T-helper 1 cell treated with Interleukin-12 subunit alpha and Interleukin-12 subunit beta and Interleukin-4 antibody, amounts not matched to agents 30 μg/mL and 1 μg/mL, for 36 hours (primary cell): Measurements from ENCODE around the gene ZBTB12.
"Not testable (repeated sequence)": the region's sequence is repeated elsewhere in the genome, so short reads cannot be mapped to it uniquely, and the experiment has no call there.

Experiments
- H3K27ac Mint-ChIP-seq: one replicate; pipeline ENCODE4 v1.8.0; 2021; ENCODE audit warnings: mild to moderate bottlenecking, mixed read lengths
- H3K27me3 Mint-ChIP-seq: one replicate; pipeline ENCODE4 v1.8.0; 2021; ENCODE audit warnings: low read depth, mixed read lengths
- H3K36me3 Mint-ChIP-seq: one replicate; pipeline ENCODE4 v1.8.0; 2021; ENCODE audit warnings: low read depth, mixed read lengths
- H3K4me1 Mint-ChIP-seq: one replicate; pipeline ENCODE4 v1.8.0; 2021; ENCODE audit warnings: low read depth, mixed read lengths
- H3K4me3 Mint-ChIP-seq: one replicate; pipeline ENCODE4 v1.8.0; 2021; ENCODE audit warnings: mild to moderate bottlenecking, moderate library complexity, mixed read lengths
- H3K9me3 Mint-ChIP-seq: one replicate; pipeline ENCODE4 v1.8.0; 2021; ENCODE audit warnings: mixed read lengths

The ZBTB12 gene

DNA sequence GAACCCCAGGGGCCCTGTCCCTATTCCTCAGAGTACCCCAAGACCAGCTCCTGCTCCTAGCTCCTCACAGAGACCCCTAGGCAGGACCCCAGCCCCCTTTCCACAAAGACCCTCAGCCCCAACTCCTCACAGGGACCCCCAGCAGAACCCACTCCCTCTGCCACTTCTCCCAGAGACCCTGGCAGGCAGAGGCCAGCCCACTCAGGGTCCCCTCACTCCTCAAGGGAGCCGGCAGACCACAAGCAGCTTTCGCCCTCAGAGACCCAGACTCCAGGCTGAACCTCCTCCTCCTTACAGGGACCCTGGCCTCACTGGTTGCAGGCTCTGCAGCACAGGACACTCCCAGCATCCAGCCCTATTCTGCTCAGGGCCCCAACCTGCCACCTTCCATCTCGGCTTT, 23.7 kb downstream of the ZBTB12 start:
- no peak overlapping the region for H3K27ac Mint-ChIP-seq

DNA sequence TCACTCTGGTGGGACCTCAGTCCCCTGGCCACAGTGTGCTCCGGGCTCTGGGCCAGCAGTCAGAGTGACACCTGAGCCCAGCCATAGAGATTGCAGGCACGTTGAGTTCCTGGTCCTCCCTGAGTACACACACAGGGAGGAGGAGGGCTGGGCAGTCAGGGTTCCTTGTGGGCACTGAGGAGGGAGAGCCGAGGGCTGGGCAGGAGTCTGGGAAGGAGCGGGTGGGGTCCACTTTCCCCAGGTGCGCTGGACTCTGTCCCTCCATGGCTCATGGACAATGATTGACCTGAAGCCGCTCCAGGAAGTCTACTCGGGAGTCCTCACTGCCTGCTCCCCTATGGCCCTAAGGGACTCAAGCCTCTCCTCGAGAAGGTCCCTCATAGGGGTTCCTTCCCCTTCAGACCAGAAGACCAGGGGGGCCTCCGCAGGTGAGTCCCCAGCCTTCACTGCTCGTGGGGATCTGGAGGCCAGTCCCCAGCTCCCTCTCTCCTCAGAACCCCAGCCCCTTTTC, 24.2 kb downstream of the ZBTB12 start:
- Mint-ChIP-seq H3K27ac (no peak overlapping the region), H3K4me3 (no peak overlapping the region), H3K36me3 (peaks cover 21% of the 10 kb centered on the region), H3K9me3 (no peaks in the 10 kb centered on the region), H3K27me3 (no peaks in the 10 kb centered on the region), H3K4me1 (peaks cover 2% of the 10 kb centered on the region)

More for the DNA sequence above, 23.7 kb downstream of the ZBTB12 start:
- H3K4me1 Mint-ChIP-seq: peaks cover 2% of the 10 kb centered on the region
- H3K9me3 Mint-ChIP-seq: no peaks in the 10 kb centered on the region
- H3K36me3 Mint-ChIP-seq: peaks cover 22% of the 10 kb centered on the region
- H3K4me3 Mint-ChIP-seq: no peak overlapping the region
- H3K27me3 Mint-ChIP-seq: no peaks in the 10 kb centered on the region

DNA sequence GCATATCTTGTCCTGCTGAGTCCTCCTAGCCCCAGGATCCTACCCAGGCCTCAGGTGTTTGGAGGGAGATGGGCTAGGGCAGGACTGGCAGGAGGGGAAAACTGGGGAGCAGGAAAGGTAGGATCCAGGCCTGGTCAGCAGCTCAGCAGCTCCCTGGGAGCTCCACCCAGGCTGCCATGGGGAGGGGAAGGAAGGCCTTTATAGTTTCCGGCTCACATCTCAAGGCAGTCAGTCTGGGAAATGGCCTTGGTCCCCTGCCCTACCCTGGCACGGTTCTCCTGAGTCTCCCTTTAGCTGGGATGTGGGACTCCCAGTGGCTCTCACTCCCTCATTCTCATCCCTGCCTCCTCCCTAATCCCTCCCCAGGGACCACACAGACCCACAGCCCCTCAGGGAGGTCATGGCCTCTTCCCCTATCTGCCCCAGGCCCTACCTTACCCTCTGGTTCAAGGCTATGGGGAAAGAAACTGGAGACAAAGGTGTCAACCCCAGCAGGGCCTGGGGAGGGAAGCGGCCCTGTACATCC, 24.7 kb downstream of the ZBTB12 start:
- H3K4me3 Mint-ChIP-seq: no peak overlapping the region
- peaks cover 2% of the 10 kb centered on the region for H3K4me1 Mint-ChIP-seq
- H3K9me3 Mint-ChIP-seq: no peaks in the 10 kb centered on the region
- no peak overlapping the region for H3K27ac Mint-ChIP-seq
- peaks cover 18% of the 10 kb centered on the region for H3K36me3 Mint-ChIP-seq
- H3K27me3 Mint-ChIP-seq: no peaks in the 10 kb centered on the region

DNA sequence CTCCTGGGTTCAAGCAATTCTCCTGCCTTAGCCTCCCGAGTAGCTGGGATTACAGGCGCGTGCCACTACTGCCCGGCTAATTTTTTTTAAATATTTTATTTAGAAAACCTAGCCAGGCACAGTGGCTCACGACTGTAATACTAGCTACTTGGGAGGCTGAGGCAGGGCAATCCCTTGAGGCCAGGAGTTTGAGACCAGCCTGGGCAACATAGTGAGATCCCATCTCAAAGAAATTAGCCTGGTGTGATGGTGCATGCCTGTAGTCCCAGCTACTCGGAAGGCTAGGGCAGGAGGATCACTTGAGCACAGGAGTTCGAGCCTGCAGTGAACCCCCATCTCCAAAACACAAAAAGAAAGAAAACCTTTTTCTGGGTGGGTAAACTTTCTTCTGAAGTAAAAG, 25.5 kb downstream of the ZBTB12 start:
- no peaks in the 10 kb centered on the region for H3K27me3 Mint-ChIP-seq
- no peaks in the 10 kb centered on the region for H3K9me3 Mint-ChIP-seq
- no peak overlapping the region for H3K4me3 Mint-ChIP-seq
- peaks cover 2% of the 10 kb centered on the region for H3K4me1 Mint-ChIP-seq
- peaks cover 13% of the 10 kb centered on the region for H3K36me3 Mint-ChIP-seq
- H3K27ac Mint-ChIP-seq: no peak overlapping the region

DNA sequence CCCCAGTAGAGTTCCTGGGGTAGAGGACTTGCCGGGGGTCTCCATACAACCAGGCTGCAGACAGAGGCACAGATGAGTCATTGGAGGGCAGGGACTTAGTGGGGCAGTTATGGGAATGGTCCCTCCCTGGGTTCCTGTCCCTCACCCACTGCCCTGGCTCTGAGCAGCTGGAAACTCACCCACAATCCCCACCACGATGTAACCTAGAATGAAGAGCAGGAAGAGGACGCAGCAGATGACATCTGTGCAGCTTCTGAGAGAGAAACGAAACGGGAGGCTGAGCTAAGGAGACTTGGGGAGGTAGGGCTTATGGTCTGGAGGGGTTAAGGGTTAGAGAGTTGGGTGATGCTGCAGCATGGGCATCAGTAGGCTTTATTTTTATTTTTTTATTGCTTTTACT, 26.0 kb downstream of the ZBTB12 start:
- H3K4me1 Mint-ChIP-seq: peaks cover 2% of the 10 kb centered on the region
- peaks cover 8% of the 10 kb centered on the region for H3K36me3 Mint-ChIP-seq
- no peaks in the 10 kb centered on the region for H3K27me3 Mint-ChIP-seq
- no peak overlapping the region for H3K4me3 Mint-ChIP-seq
- no peaks in the 10 kb centered on the region for H3K9me3 Mint-ChIP-seq
- H3K27ac Mint-ChIP-seq: no peak overlapping the region

DNA sequence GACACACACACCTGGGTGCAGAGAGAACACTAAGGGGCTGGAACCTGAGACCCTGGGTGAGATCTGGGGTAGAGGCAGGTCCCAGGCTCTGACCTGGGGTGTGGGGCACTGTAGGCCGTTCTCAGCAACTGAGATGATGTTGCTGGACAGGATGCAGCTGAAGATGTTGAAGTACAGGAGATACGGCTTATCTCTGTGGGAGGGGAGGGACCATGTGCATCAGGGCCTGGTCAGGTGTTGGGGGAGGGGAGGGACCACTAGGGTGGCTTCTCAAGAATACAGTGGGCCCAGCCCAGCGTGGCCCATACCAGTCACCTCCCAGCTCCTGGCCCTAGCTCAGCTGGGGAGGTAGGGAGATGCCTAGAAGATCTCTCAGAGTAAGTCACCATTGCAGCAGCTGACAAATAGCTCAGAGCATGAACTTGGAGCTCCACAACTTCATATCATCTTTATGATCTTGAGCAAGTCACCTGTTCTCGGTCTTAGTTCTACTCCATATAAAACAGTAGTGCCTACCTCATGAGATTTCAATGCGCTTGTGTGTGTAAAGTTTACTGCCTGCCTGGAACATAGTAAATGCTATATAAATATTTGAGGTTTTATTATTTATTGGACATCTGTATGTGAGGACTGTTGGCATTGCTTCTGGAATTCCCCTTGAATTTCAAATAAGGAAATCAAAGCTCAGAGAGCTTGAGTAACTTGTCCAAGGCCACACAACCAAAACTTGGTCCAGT, 26.9 kb downstream of the ZBTB12 start:
- H3K27ac Mint-ChIP-seq: no peak overlapping the region
- peaks cover 2% of the 10 kb centered on the region for H3K4me1 Mint-ChIP-seq
- H3K4me3 Mint-ChIP-seq: no peak overlapping the region
- peaks cover 4% of the 10 kb centered on the region for H3K36me3 Mint-ChIP-seq
- no peaks in the 10 kb centered on the region for H3K9me3 Mint-ChIP-seq
- H3K27me3 Mint-ChIP-seq: peaks cover 3% of the 10 kb centered on the region

DNA sequence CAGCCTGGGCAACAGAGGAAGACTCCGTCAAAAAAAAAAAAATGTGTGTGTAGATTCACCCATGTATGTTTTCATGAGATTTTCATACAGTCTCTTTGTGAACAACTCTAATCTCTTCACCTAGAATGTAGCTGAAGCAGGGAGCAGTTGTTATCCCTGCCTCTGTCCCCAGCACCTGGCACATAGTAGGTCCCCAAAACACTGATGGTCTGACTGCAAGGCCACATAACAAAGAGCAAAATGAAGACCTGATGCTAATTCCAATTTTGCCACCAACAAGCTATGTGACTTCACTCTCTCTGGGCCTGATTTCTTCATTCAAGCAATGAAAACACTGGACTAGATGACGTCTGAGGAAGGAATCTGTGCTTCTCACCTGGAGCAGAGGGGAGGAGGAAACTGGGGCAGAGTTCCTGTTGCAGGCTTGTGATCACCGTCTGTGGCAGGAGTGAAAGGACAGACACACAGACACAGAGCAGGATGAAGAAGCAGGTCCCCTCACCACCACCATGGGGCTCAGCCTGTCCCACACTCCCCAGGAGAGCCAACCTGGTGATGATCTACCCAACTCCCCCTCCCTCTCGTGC, 27.7 kb downstream of the ZBTB12 start:
- no peak overlapping the region for H3K4me3 Mint-ChIP-seq
- H3K4me1 Mint-ChIP-seq: peaks cover 2% of the 10 kb centered on the region
- no peaks in the 10 kb centered on the region for H3K36me3 Mint-ChIP-seq
- no peak overlapping the region for H3K27ac Mint-ChIP-seq
- H3K27me3 Mint-ChIP-seq: peaks cover 3% of the 10 kb centered on the region
- H3K9me3 Mint-ChIP-seq: no peaks in the 10 kb centered on the region

DNA sequence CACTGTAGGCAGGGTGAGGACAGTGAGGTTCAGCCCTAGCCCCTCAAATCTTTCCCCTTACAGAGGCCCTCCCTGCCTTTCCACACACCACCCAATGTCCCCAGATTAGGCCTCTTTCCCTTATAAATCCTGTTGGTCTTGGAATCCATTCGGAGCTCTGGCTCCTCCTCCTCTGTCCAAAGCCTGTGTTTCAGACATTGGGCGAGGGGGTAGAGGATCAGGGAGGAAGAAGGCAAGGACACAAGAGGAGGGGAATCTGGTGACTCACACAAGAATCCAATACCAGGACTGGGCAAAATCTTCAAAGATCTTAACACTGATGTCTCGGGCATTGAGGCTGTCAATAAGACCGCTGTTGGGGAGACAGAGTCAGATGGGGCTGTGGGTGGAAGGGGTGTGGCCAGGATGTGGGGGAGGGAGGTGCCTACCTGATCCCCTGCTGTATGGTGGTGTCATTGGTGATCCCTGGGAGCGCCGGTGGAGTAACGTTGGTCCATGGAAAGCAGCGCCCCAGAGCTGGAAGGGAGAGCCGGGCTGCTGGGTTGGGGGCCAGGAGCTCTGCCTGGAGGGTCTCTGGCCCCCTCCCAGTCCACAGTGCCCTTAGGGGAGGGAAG, 30.7 kb downstream of the ZBTB12 start:
- Mint-ChIP-seq H3K9me3 (no peaks in the 10 kb centered on the region), H3K4me3 (no peak overlapping the region), H3K27ac (no peak overlapping the region), H3K36me3 (no peaks in the 10 kb centered on the region), H3K4me1 (peaks cover 2% of the 10 kb centered on the region), H3K27me3 (peaks cover 3% of the 10 kb centered on the region)

DNA sequence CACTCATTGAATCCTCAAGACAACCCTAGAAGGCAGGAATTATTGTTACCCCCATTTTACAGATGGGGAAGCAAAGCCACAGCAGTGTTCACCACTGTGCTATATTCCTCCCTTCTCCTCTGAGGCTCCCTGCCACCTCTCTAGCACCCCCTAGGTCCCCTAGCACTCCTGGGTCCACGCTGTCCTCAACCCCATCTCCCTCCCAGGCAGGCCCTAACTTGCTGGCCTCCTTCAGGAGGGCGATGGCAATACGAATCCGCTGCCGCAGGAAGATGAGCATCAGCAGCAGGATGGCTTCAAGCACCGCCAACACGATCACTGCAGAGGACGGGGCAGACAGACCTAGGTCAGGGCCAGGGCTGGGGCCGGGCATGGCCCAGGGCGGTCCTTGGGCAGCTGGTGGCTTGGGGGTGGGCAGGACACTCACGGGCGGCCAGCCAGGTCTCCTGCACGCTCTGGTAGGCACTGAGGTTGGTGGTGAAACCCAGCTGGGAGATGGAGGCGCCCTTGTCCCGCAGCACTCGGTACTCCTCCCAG, 31.4 kb downstream of the ZBTB12 start:
- Mint-ChIP-seq H3K4me3 (no peak overlapping the region), H3K4me1 (no peaks in the 10 kb centered on the region), H3K27ac (no peak overlapping the region), H3K9me3 (no peaks in the 10 kb centered on the region), H3K36me3 (no peaks in the 10 kb centered on the region), H3K27me3 (peaks cover 3% of the 10 kb centered on the region)

DNA sequence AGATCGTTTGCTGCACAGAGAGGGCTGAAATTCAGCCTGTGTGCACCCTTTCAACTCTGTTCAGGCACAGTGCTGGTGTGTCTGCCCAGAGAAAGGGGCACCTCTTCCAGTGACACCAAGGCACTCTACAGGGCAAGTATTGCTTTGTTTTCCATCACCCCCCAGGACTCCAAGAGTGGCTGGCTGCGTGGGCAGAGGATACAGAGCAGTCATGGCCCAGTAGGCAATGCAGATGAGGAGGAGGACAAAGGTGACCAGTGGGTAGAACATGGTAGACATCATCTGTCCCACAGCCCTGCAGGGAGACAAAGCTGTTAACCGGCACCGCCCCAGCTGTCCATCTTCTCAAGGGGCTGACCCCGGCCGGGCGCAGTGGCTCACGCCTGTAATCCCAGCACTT, 32.5 kb downstream of the ZBTB12 start:
- Mint-ChIP-seq H3K27me3 (peaks cover 3% of the 10 kb centered on the region), H3K4me1 (peaks cover 2% of the 10 kb centered on the region), H3K9me3 (no peaks in the 10 kb centered on the region), H3K27ac (no peak overlapping the region), H3K4me3 (no peak overlapping the region), H3K36me3 (no peaks in the 10 kb centered on the region)

DNA sequence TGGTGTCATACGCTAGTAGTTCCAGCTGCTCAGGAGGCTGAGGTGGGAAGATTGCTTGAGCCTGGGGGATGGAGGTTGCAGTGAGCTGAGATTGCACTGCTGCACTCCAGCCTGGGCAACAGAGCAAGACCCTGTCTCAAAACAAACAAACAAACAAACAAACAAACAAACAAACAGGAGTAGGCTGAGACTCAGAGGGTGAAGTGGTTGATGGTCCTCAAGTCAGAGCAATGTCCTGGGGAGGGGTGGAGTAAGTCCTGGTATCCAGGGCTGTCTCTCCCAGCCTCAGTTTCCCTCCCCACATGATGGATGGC, 33.3 kb downstream of the ZBTB12 start:
- H3K4me3 Mint-ChIP-seq, H3K27me3 Mint-ChIP-seq, H3K9me3 Mint-ChIP-seq, H3K36me3 Mint-ChIP-seq, H3K27ac Mint-ChIP-seq, H3K4me1 Mint-ChIP-seq: not testable (repeated sequence)

DNA sequence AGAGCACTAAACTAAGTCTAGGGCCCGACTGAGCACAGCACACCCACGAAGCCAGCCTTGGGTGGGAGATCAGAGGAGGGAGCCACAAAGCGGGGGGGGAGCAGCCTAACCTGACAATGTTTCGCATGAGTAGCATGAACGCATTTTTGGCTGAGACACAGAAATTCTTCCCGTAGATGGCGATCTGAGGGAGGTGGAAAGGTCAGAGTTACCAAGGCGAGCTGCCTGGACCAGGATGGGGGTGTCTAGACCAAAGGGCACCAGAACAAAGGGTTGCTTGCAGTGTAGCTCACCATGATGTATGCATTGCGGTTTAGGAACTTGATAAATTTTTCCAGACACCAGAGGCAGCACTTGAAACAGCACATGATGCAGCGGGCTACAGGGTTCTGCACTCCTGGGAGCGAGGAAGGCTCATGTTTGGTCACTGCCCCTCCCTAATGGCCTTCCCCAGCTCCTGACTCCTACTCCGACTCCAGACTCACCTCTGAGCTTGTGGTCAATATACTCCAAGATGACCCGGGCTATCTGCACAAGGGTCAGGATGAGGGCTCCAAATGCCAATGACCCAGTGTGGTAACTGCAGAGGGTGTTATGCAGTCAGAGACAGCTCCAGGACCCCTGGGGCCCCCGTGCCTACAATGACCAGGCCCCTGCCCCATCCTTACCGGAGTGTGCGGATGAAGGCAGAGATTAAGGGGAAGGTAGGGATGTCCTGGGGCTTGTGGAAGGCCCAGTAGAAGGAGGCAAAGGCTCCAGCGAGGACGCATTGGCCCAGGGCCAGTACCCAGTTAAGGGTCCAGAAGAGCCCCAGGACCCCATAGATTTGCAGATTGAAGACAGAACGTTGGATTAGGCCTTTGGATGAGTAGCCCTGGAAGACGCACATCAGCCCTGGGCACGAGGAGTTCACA, 36.4 kb downstream of the ZBTB12 start:
- Mint-ChIP-seq H3K27ac (no peak overlapping the region), H3K36me3 (peaks cover 4% of the 10 kb centered on the region), H3K27me3 (peaks cover 2% of the 10 kb centered on the region), H3K9me3 (no peaks in the 10 kb centered on the region), H3K4me1 (peaks cover 20% of the 10 kb centered on the region), H3K4me3 (no peak overlapping the region)

DNA sequence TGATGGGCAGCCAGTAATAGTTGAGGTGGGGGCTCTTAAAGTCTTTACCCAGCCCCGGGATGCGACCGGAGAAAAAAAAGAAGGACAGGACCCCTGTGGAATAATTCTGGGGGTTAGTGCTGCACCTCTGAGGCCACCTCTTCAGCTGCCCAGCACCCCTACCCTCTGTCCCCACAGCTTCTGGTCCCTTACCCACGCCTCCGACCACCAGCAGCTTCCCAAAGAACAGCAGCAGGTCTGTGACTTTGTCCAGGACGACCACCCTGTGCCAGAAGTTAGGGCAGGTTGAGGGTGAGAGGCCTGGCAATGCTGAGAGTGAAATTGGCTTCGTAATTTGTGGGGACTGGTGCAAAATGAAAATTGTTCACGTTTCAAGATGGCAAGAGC, 37.1 kb downstream of the ZBTB12 start:
- H3K27me3 Mint-ChIP-seq: no peaks in the 10 kb centered on the region
- peaks cover 20% of the 10 kb centered on the region for H3K4me1 Mint-ChIP-seq
- no peak overlapping the region for H3K27ac Mint-ChIP-seq
- H3K9me3 Mint-ChIP-seq: no peaks in the 10 kb centered on the region
- H3K4me3 Mint-ChIP-seq: no peak overlapping the region
- peaks cover 7% of the 10 kb centered on the region for H3K36me3 Mint-ChIP-seq

DNA sequence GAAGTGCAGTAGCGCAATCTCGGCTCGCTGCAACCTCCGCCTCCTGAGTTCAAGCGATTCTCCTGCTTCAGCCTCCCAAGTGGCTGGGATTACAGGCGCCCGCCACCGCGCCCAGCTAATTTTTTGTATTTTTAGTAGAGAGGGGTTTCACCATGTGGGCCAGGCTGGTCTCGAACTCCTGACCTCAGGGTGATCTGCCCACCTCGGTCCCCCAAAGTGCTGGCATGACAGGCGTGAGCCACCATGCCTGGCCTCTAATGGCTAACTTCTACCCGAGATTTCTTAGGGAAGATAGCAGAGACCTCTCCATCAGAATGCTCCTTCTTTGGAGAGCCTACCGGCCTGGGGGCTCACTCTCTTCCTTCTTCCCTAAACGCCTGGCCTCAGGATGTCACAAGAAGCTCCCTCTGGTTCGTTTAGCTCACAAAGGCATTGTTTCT, 37.7 kb downstream of the ZBTB12 start:
- H3K27me3 Mint-ChIP-seq, H3K9me3 Mint-ChIP-seq: not testable (repeated sequence)
- Mint-ChIP-seq H3K4me3 (peak overlapping the region; percentile 98), H3K4me1 (peaks cover 20% of the 10 kb centered on the region), H3K36me3 (peaks cover 12% of the 10 kb centered on the region), H3K27ac (peak overlapping the region; percentile 91)
